ENCODE measurements around the gene MST1.
"Not testable (repeated sequence)": the region's sequence is repeated elsewhere in the genome, so short reads cannot be mapped to it uniquely, and the experiment has no call there.

The MST1 gene

DNA sequence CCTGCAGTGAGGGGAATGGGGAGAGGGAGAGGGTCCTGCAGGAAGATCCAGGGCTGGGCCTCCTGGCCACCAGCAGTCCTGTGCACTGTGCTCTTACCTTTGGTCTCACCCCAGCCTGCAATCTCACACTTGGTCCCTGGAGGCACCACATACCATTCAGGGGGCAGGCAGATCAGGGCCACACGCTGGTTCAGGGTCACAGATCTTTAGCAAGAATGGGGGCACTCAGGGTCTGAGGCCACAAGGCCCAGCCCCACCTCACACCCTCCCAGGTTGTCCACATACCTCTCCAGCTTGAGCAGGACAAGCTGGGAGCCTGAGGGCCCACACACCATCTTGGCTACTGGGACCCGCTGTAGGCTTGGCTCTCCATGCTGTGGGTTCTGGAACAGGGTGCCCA lies 4.8 kb downstream of the MST1 start:
- not testable (repeated sequence) for DNase-seq (ENCODE audit: extremely low spot score, insufficient read length, low read depth); FAIRE-seq

- DNase-seq (ENCODE audit: extremely low spot score, insufficient read length, low read depth) (no peak), FAIRE-seq (no peak)
Measured at GRCh38 chr3:49683162-49683561, 6.1 kb downstream of the MST1 start.

GRCh38 chr3:49681543-49681942 lies 7.7 kb downstream of the MST1 start:
- DNase-seq (ENCODE audit: extremely low spot score, insufficient read length, low read depth) (no peak), FAIRE-seq (no peak)

DNA sequence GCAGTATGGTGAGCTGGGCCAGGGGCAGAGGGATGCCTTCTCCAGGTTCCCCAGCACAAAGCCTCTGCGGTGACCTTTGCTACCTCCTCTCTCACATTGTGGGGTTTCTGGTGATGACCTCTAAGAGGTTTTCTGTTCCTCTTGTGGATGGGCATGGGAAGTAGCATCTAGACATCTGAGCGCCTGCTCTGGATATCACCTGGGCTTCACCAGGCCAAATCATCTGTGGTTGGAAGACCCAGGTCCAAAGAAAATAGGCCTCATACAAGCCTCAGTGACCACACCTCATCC lies 8.1 kb downstream of the MST1 start:
- no peak for FAIRE-seq

DNA sequence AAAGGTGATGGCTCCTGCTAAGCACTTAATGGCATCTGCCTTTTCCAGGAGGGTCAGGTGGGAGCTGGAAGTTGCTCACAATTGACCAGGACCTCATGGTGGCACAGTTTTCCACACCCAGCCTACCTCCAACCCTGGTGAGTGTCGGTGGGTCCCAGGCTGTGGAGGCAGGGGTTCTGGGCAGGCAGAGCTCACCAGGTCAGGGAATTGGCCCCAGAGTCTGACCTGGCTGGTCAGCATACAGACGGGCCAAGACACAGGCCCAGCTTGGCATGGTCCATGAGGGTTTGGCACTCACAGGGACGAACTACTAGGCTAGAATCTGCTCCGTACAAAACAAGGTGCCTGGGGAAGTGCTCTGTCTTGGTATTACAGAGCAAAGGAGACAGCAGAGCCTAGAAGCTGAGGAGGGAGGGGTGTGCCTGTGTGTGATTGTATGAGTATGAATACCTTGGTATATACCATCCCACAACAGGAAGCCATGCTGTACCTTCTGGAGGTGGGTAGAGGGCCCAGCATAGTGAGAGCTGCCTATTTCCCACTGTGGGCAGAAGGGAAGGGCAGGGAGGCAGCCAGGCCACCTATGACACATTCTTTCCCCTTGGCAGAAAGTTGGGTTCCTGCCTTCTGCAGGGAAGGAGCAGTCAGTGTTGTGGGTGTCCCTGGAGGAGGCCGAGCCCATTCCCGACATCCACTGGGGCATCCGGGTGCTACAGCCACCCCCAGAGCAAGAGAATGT lies 8.6 kb downstream of the MST1 start:
- FAIRE-seq = no peak
- DNase-seq (ENCODE audit: extremely low spot score, insufficient read length, low read depth) = no peak

More for the DNA sequence above, 8.1 kb downstream of the MST1 start:
- no peak for DNase-seq (ENCODE audit: extremely low spot score, insufficient read length, low read depth)

GRCh38 chr3:49675912-49676311 lies 13.4 kb downstream of the MST1 start:
- DNase-seq (ENCODE audit: extremely low spot score, insufficient read length, low read depth) = no peak
- no peak for FAIRE-seq

- no peak for FAIRE-seq
- no peak for DNase-seq (ENCODE audit: extremely low spot score, insufficient read length, low read depth)
Measured at GRCh38 chr3:49674497-49674983, 14.7 kb downstream of the MST1 start.

- FAIRE-seq (peak; percentile 100), DNase-seq (ENCODE audit: extremely low spot score, insufficient read length, low read depth) (peak; percentile 95)
Measured at GRCh38 chr3:49673715-49674496, 15.4 kb downstream of the MST1 start, which contains the start of gene APEH. Gene APEH (plus strand): TSS chr3:49674351. CDS start chr3:49674402, 51 bp downstream.

GRCh38 chr3:49673121-49673714 lies 16.1 kb downstream of the MST1 start:
- FAIRE-seq (no peak), DNase-seq (ENCODE audit: extremely low spot score, insufficient read length, low read depth) (no peak)

DNA sequence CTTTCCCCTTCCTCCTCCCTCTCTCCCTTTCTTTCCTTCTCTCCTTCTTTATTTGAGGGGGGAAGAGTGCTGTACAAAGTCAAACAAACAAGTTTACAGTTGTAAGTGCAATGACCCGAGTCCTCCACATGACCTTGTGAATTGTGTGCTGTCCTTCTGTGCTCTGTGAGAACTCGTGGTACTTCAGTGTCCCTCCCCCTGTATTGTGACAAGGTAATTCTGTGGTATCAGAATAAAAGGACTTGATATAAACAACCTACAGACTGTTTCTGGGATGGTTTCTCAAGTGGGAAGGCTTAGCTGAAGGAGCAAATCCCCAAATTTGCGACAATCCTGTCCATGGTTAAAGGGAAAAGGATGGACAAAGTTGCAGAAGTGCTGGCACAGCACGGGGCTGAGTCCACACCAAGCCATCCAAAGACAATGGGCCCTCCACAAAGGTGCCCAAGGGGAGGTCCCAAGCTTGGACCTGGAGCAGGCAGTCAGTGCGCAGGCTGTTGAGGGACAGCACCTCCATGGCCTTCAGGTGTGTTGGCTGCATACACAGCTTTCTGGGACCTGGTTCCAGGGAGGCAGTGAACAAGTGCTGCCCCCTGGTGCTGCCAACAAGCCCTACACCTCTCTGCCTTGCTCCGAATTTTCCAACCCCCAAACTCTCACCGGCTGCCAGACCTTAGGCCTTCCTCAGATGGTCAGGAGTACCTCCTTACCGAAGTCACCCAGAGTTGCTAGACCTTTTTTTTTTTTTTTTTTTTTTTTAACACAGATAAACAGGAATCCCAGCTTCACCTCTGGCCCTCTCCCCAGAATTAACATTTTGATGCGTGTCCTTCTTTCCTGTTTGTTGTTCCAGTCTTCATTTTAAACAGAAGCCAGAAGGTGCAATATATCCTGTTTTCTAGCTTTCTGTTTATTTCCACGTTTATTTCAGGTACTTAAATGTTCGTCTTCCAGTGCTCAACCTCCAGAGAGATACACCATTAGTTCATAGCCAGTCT lies 17.7 kb downstream of the MST1 start:
- FAIRE-seq (peak; percentile 93), DNase-seq (ENCODE audit: extremely low spot score, insufficient read length, low read depth) (peak; percentile 65)

DNA sequence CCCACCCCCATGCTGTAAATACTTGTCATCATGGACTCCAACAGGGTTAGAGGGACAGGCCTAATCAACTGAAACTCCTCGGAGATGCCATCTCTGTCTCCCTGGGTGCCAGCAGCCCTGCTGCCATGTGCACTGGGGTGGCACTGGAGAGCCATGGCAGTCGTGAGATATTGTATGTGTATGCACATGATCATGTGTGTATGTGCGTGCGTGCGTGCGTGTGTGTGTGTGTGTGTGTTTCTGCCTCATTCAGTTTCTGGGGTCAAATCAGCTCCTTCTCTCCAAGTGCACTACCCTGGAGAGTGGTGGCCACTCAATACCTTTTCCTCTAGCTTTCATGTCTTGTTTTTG lies 18.4 kb downstream of the MST1 start:
- no peak for FAIRE-seq

DNA sequence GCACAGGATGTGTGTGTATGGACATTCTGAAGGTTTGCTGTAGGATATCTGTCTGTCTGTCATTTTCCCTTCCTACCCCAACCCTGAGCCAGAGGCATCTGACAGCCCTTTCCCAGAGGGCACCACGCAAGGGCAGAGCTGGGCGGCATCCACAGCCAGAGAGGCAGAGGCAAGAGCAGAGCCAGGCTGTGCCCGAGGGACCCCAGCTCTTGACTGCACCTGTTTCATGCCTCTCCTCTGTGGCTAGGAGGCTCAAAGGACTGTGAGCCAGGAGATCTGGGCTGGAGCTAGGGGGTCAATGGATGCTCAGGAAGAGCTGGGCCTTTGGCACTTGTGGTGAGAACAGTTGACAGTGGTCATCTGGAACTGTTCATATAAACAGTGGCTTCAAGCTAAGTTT lies 19.9 kb downstream of the MST1 start:
- FAIRE-seq (no peak), DNase-seq (ENCODE audit: extremely low spot score, insufficient read length, low read depth) (no peak)

More for the DNA sequence above, 18.4 kb downstream of the MST1 start:
- DNase-seq (ENCODE audit: extremely low spot score, insufficient read length, low read depth) = no peak

GRCh38 chr3:49668861-49669260 lies 20.4 kb downstream of the MST1 start:
- FAIRE-seq (no peak), DNase-seq (ENCODE audit: extremely low spot score, insufficient read length, low read depth) (no peak)

DNA sequence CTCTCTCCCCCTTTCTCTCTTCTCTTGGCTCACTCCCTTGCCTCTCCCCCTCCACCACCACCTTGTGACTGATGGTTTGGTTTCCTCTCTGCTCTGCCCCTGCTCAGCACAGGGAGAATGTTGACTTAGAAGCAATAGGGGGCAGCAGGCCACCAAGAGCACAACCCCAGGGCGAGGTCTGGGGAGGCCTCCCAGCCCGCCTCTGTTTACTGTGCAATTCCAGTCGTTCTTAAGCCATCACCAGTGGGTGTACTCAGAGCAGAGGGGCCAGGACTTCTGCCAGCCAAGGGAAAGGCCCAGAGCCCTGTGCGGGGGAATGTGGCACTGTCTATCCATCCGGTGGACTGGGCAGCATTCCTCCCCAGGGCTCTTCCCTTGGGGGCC lies 20.9 kb downstream of the MST1 start:
- no peak for FAIRE-seq

DNA sequence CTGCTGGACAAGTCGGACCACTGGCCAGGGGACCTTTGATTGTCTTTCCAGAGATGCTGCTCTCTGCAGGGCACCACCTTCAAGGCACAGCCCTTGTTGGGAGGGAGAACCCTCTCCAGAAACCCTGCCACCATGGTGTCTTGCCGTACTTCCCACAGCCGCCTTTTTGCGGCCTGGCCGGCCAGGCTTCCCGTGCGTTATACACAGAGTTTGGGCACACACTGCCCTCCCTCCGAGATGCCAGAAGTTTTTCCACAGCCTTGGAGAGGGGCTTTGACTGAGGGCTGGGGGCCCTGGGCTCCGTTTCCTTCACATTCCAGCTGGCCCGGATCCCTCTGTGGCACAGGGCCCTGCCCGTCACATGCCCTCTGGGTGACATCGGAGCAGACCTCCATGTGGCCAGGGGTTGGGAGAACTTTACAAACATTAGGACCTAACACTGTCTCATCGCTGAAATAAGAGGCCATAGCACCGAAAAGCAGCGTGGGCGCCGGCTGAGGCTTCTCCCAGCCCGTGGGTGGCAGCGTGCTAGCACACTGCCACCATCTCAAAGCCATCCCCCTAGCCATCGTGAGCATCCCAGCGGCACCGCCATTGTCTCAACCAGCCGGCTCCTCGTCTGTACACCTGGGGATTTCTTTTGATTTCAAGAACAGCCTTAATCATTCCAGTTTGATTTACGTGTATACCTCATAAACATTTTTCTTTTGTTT lies 21.4 kb downstream of the MST1 start:
- DNase-seq (ENCODE audit: extremely low spot score, insufficient read length, low read depth) (no peak), FAIRE-seq (no peak)

More for the DNA sequence above, 20.9 kb downstream of the MST1 start:
- DNase-seq (ENCODE audit: extremely low spot score, insufficient read length, low read depth) = no peak

- no peak for FAIRE-seq
- DNase-seq (ENCODE audit: extremely low spot score, insufficient read length, low read depth) = no peak
Measured at GRCh38 chr3:49666592-49666991, 22.7 kb downstream of the MST1 start.

GRCh38 chr3:49665822-49666519 lies 23.3 kb downstream of the MST1 start:
- FAIRE-seq (no peak), DNase-seq (ENCODE audit: extremely low spot score, insufficient read length, low read depth) (no peak)

- FAIRE-seq = no peak
- no peak for DNase-seq (ENCODE audit: extremely low spot score, insufficient read length, low read depth)
Measured at GRCh38 chr3:49664300-49664699, 25.0 kb downstream of the MST1 start.

- FAIRE-seq = no peak
- DNase-seq (ENCODE audit: extremely low spot score, insufficient read length, low read depth) = no peak
Measured at GRCh38 chr3:49663831-49664230, 25.4 kb downstream of the MST1 start.
